A673 (cell line): ENCODE data around the gene AUP1. TPM values are rescaled to one million over a fixed set of nuclear protein-coding genes. Genes with fewer than 3 reads are reported as not detected.
A peak's percentile ranks its signal among the peaks of the same experiment; 100 is the strongest.

Source experiments
- Bru-seq: library from RNA; stranded (reverse); fragments of 400-500 nt; gene quantifications from one replicate; lab custom pipeline; 2021; lab: Mats Ljungman, UMichigan
- BruChase-seq, 2 experiments: library from RNA; stranded (reverse); fragments of 400-500 nt; gene quantifications; one replicate each; lab custom pipeline; 2021; lab: Mats Ljungman, UMichigan
- BruUV-seq: library from RNA; stranded (reverse); fragments of 400-500 nt; replicated peaks from 2 replicates; lab custom pipeline; 2021; lab: Mats Ljungman, UMichigan
- CTCF ChIA-PET: fragments of 300-600 bp; sonication (Branson Sonifier 250); formaldehyde crosslinking; loops from one replicate; lab custom pipeline; 2022; ENCODE audit warnings: antibody characterized with exemption; lab: Charles Lee
- POLR2A ChIA-PET: fragments of 300-600 bp; sonication (Branson Sonifier 250); formaldehyde crosslinking; loops from one replicate; lab custom pipeline; 2022; ENCODE audit warnings: antibody characterized with exemption; ENCODE audit not compliant: low non-redundant PET; lab: Charles Lee
- DNase-seq: peaks from one replicate; pipeline ENCODE4 v3.0.0-alpha.2; 2015; ENCODE audit warnings: low spot score
- H3K27ac ChIP-seq: fragments of 200-600 bp; sonication (generic); 2 replicates; pipeline ENCODE4 v1.5.1; 2016; ENCODE audit warnings: mixed run types, low read depth, mild to moderate bottlenecking, mixed read lengths, antibody characterized with exemption, low read length; ENCODE audit not compliant: poor library complexity, severe bottlenecking
- H3K27me3 ChIP-seq: fragments of 200-600 bp; sonication (generic); replicated peaks from 2 replicates; pipeline ENCODE4 v1.6.1; 2017; ENCODE audit warnings: mixed run types, low read depth, mild to moderate bottlenecking, mixed read lengths, antibody characterized with exemption, low read length; ENCODE audit not compliant: insufficient read depth, poor library complexity
- H3K36me3 ChIP-seq: fragments of 200-600 bp; sonication (generic); 2 replicates; pipeline ENCODE4 v1.6.1; 2016; ENCODE audit warnings: mixed run types, mild to moderate bottlenecking, mixed read lengths, antibody characterized with exemption, low read length; ENCODE audit not compliant: insufficient read depth, poor library complexity, severe bottlenecking
- H3K4me1 ChIP-seq: fragments of 200-600 bp; sonication (generic); 2 replicates; pipeline ENCODE4 v1.6.1; 2017; ENCODE audit warnings: mixed run types, mild to moderate bottlenecking, mixed read lengths, antibody characterized with exemption, low read length; ENCODE audit not compliant: insufficient read depth, poor library complexity, severe bottlenecking
- H3K4me3 ChIP-seq: fragments of 200-600 bp; sonication (generic); 2 replicates; pipeline ENCODE4 v1.5.1; 2016; ENCODE audit warnings: low read depth, mixed run types, mild to moderate bottlenecking, mixed read lengths, low read length; ENCODE audit not compliant: poor library complexity, severe bottlenecking
- H3K9me3 ChIP-seq: fragments of 200-600 bp; sonication (generic); 2 replicates; pipeline ENCODE4 v1.6.1; 2016; ENCODE audit warnings: mixed run types, low read depth, mild to moderate bottlenecking, mixed read lengths, antibody characterized with exemption, low read length; ENCODE audit not compliant: poor library complexity, severe bottlenecking
- EZH2 ChIP-seq: fragments of 200-600 bp; sonication (generic); IDR thresholded peaks from 2 replicates; pipeline ENCODE4 v1.6.1; 2017; ENCODE audit warnings: borderline replicate concordance, low read depth, mild to moderate bottlenecking, mixed read lengths, antibody characterized with exemption, low read length; ENCODE audit not compliant: poor library complexity, severe bottlenecking
- intact Hi-C: fragments of 100-400 bp; cut with micrococcal nuclease; formaldehyde crosslinking; loops from one replicate; pipeline ENCODE4 v1.10.0; 2022; ENCODE audit not compliant: unreplicated experiment
- long read RNA-seq: library from polyadenylated mRNA; stranded (forward); transcript quantifications from one replicate; pipeline ENCODE4 v2.0.0, GENCODE V29; 2022
- total RNA-seq: library from RNA; stranded (reverse); gene quantifications from 2 replicates; pipeline ENCODE4 v1.2.3, GENCODE V29; 2021
- TF ChIP-seq, protein P1 (sequence below): fragments of 300-800, 200-600 bp; sonication (generic); conservative IDR thresholded peaks from 2 replicates; pipeline ENCODE4 v1.5.1; 2017; ENCODE audit warnings: low read depth, mild to moderate bottlenecking, antibody characterized with exemption, low read length, moderate library complexity, mixed read lengths

AUP1 gene
- total RNA-seq (114 and 126 TPM in 2 replicates), Bru-seq, nascent RNA (percentile 87 among the genes with signal in this experiment), BruChase-seq, experiment 1, labeled RNA remaining after a 2-hour chase (percentile 89 among the genes with signal in this experiment), BruChase-seq, experiment 2, labeled RNA remaining after a 6-hour chase (percentile 94 among the genes with signal in this experiment)
- long read RNA-seq, transcript AUP1-202 (12 exons, 1,581 nt) = minor isoform, 5 of 300 reads
- long read RNA-seq, transcript AUP1-204 (11 exons, 1,645 nt) = minor isoform, 9 of 300 reads
- long read RNA-seq, transcript AUP1-201 (12 exons, 1,695 nt) = major isoform, 214 of 300 reads
- long read RNA-seq, partial matches to known transcripts = 25 of 300 reads
- long read RNA-seq, other reads (novel, unspliced or antisense) = 47 of 300 reads

- Histone ChIP-seq H3K27ac (peak within 1 kb of the TSS; percentile 91), H3K4me1 (peaks cover 16% of the 10 kb centered on the region), H3K27me3 (no peaks in the 10 kb centered on the region), H3K9me3 (no peaks in the 10 kb centered on the region), H3K36me3 (peaks cover 30% of the 10 kb centered on the region), H3K4me3 (peak within 1 kb of the TSS; percentile 97)
- CTCF ChIA-PET = no interaction called here
- DNase-seq = peak; percentile 100
- no peak for TF ChIP-seq EZH2
- TF ChIP-seq, protein P1, sequence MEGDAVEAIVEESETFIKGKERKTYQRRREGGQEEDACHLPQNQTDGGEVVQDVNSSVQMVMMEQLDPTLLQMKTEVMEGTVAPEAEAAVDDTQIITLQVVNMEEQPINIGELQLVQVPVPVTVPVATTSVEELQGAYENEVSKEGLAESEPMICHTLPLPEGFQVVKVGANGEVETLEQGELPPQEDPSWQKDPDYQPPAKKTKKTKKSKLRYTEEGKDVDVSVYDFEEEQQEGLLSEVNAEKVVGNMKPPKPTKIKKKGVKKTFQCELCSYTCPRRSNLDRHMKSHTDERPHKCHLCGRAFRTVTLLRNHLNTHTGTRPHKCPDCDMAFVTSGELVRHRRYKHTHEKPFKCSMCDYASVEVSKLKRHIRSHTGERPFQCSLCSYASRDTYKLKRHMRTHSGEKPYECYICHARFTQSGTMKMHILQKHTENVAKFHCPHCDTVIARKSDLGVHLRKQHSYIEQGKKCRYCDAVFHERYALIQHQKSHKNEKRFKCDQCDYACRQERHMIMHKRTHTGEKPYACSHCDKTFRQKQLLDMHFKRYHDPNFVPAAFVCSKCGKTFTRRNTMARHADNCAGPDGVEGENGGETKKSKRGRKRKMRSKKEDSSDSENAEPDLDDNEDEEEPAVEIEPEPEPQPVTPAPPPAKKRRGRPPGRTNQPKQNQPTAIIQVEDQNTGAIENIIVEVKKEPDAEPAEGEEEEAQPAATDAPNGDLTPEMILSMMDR = no peak
- POLR2A ChIA-PET = interaction anchor here (0.5 kb wide), 1 partner anchor 55 kb away, joined by 7 read pairs; no protein-coding TSS in a partner anchor
- BruUV-seq = no TSS peak
- intact Hi-C loops = loop anchor here (2.0 to 10.0 kb wide), 4 partner anchors 23 to 277 kb away; partner anchors contain the start of genes CCDC142, PCGF1 and TTC31
These were observed at the start of gene AUP1, which contains the start of gene HTRA2 for GRCh38 chr2:74529357-74530238. Gene AUP1 (minus strand): TSS chr2:74529706. CDS start chr2:74529629, 77 bp downstream. Gene HTRA2 (plus strand): TSS chr2:74529933. CDS start chr2:74530007, 74 bp downstream.

DNA sequence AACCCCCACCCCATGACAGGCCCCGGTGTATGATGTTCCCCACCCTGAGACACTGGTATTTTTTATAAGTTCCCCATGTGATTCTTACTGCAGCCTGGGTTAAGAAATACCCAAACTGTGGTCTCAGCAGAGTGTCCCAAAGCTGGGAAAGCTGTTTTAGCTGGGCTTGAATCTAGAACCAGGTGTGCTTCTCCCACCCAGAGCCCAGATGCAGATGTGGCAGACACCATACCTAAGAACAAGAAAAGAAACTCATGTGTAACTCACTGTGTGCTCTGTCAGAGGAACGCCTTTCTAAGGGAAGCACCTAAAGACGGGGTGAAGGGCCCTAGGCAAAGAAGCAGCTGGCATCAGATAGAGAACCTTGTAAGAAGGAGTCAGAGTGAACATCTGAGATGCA lies 48.9 kb upstream of the AUP1 start:
- no peak overlapping the region for H3K27ac ChIP-seq
- TF ChIP-seq EZH2 = no peak
- TF ChIP-seq, protein P1 = no peak
- H3K9me3 ChIP-seq = no peaks in the 10 kb centered on the region
- H3K4me1 ChIP-seq = peaks cover 4% of the 10 kb centered on the region
- H3K4me3 ChIP-seq = no peak overlapping the region
- H3K27me3 ChIP-seq = no peaks in the 10 kb centered on the region
- ChIA-PET CTCF (no interaction called here), POLR2A (no interaction called here)
- no peak for DNase-seq
- no TSS peak for BruUV-seq
- intact Hi-C loops = no loop called here
- H3K36me3 ChIP-seq = no peaks in the 10 kb centered on the region

DNA sequence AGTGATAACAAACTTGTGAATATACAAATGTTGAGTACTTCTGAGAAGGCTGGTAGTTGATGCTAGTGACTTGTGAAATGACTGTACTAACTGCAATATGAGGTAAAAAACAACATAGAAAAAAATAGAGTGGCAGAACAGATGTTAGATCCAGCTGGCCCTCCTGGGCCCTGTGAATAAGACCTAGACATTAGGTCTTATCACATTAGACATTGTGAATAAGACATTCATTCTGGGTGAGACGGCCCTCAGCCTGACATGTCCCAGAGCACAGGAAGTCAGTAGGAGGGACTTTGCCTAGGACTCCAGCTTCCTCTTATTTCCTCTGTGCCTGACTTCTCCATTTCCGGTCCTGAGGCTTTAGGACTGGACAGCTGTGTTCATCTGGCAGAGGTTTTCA lies 47.9 kb upstream of the AUP1 start:
- no peaks in the 10 kb centered on the region for H3K36me3 ChIP-seq
- BruUV-seq = no TSS peak
- peak; percentile 28 for DNase-seq
- intact Hi-C loops = no loop called here
- no peak overlapping the region for H3K4me3 ChIP-seq
- H3K9me3 ChIP-seq = no peaks in the 10 kb centered on the region
- no peak overlapping the region for H3K27ac ChIP-seq
- CTCF ChIA-PET = no interaction called here
- POLR2A ChIA-PET = no interaction called here
- TF ChIP-seq, protein P1 = no peak
- TF ChIP-seq EZH2 = no peak
- no peaks in the 10 kb centered on the region for H3K27me3 ChIP-seq
- no peaks in the 10 kb centered on the region for H3K4me1 ChIP-seq
